T-cell (primary cell): ENCODE data around the gene COG4. TPM values are rescaled to one million over a fixed set of nuclear protein-coding genes. Genes with fewer than 3 reads are reported as not detected.
A peak's percentile ranks its signal among the peaks of the same experiment; 100 is the strongest.

Source experiments
- ATAC-seq, 4 experiments: fragments of 200-7000 bp in 3 of 4; fragments of 150-1000 bp in 1 of 4; cut with Tn5 transposase; replicated peaks in 1 of 4; 1 replicate in 3 of 4; 2 replicates in 1 of 4; pipeline ENCODE4 v1.10.0; 2021; ENCODE audit warnings: moderate library complexity in 3 of 4, mild to moderate bottlenecking in 2 of 4, moderate number of reproducible peaks in 1 of 4
- CTCF ChIA-PET, 2 donors: fragments of 300-600 bp; sonication (Branson Sonifier 250); formaldehyde crosslinking; loops; one replicate each; lab custom pipeline; 2022; ENCODE audit warnings: antibody characterized with exemption in 2 of 2; lab: Charles Lee
- POLR2A ChIA-PET, 2 donors: fragments of 300-600 bp; sonication (Branson Sonifier 250); formaldehyde crosslinking; loops; one replicate each; lab custom pipeline; 2022; ENCODE audit warnings: antibody characterized with exemption in 2 of 2; lab: Charles Lee
- DNase-seq, 35 experiments: peaks; one replicate each; pipeline versions ENCODE4 v3.0.0 to v3.0.0-alpha.2; 2013 to 2023
- H3K27ac ChIP-seq: one replicate; pipeline ENCODE4 v1.5.1; 2013; ENCODE audit warnings: low read length
- H3K27me3 ChIP-seq, 2 experiments: replicated peaks in 1 of 2; 1 replicate in 1 of 2; 2 replicates in 1 of 2; pipeline versions ENCODE4 v1.6.1 to v1.7.0; 2013; ENCODE audit warnings: low read length in 1 of 2, mixed read lengths in 1 of 2; ENCODE audit not compliant: control insufficient read depth in 2 of 2, insufficient read depth in 2 of 2; ENCODE audit errors: extremely low read depth in 1 of 2
- H3K36me3 ChIP-seq, 2 donors: 1 replicate in 1 of 2; 2 replicates in 1 of 2; pipeline versions ENCODE4 v1.6.1 to v1.7.0; 2013; ENCODE audit warnings: low read length in 1 of 2; ENCODE audit not compliant: control insufficient read depth in 2 of 2, insufficient read depth in 1 of 2; ENCODE audit errors: extremely low read depth in 1 of 2
- H3K4me1 ChIP-seq, 2 experiments: 1 replicate in 1 of 2; 2 replicates in 1 of 2; pipeline versions ENCODE4 v1.6.1 to v1.7.0; 2013; ENCODE audit warnings: low read length in 2 of 2, mixed read lengths in 1 of 2; ENCODE audit not compliant: insufficient read depth in 2 of 2, control insufficient read depth in 1 of 2; ENCODE audit errors: extremely low read depth in 1 of 2
- H3K4me3 ChIP-seq, 2 donors: 1 replicate in 1 of 2; 2 replicates in 1 of 2; pipeline versions ENCODE4 v1.5.1 to v1.7.0; 2013; ENCODE audit warnings: mild to moderate bottlenecking in 2 of 2, low read length in 1 of 2, moderate library complexity in 1 of 2; ENCODE audit not compliant: control insufficient read depth in 1 of 2; ENCODE audit errors: extremely low read depth in 1 of 2
- H3K9me3 ChIP-seq: 2 replicates; pipeline ENCODE4 v1.7.0; 2013
- H3K27ac Mint-ChIP-seq, 2 donors: one replicate each; pipeline ENCODE4 v1.8.0; 2020 to 2021; ENCODE audit warnings: mild to moderate bottlenecking in 2 of 2, mixed read lengths in 2 of 2
- H3K27me3 Mint-ChIP-seq, 2 donors: one replicate each; pipeline ENCODE4 v1.8.0; 2021 to 2022; ENCODE audit warnings: mixed read lengths in 2 of 2
- H3K36me3 Mint-ChIP-seq: one replicate; pipeline ENCODE4 v1.8.0; 2021; ENCODE audit warnings: mixed read lengths
- H3K4me1 Mint-ChIP-seq, 3 donors: one replicate each; pipeline ENCODE4 v1.8.0; 2020 to 2022; ENCODE audit warnings: mixed read lengths in 3 of 3, mild to moderate bottlenecking in 1 of 3
- H3K4me3 Mint-ChIP-seq, 3 donors: one replicate each; pipeline ENCODE4 v1.8.0; 2020 to 2022; ENCODE audit warnings: mild to moderate bottlenecking in 3 of 3, mixed read lengths in 3 of 3, moderate library complexity in 3 of 3
- H3K9me3 Mint-ChIP-seq, 3 donors: one replicate each; pipeline ENCODE4 v1.8.0; 2020 to 2022; ENCODE audit warnings: mixed read lengths in 3 of 3
- WGBS: methylation state at CpG from one replicate; pipeline ENCODE4 v1.1.5; 2013; ENCODE audit warnings: missing lambda C conversion rate; ENCODE audit not compliant: insufficient coverage; 5-methylcytosine and 5-hydroxymethylcytosine counted together
- total RNA-seq, 35 experiments: library from RNA in 6 of 35; stranded (reverse) in 6 of 35; fragments of 120-200 nt in 1 of 35; gene quantifications; one replicate each; pipeline versions ENCODE4 v1.2.1 to v1.2.4 and lab custom pipeline; 2013 to 2026

Gene COG4
- total RNA-seq, 5 donors from 2014 or later (not counting 1 experiment from before 2014, with no cell fraction given) = 49.5 to 70.6 (median 60.6) TPM

GRCh38 chr16:70430667-70431536, 92.5 kb downstream of the COG4 start:
- no peaks in the 10 kb centered on the region for H3K9me3 ChIP-seq
- H3K36me3 Mint-ChIP-seq = peaks cover 12% of the 10 kb centered on the region
- H3K27ac ChIP-seq = peak overlapping the region; percentile 84
- H3K36me3 ChIP-seq = peaks cover 4 to 8% of the 10 kb centered on the region in 2 donors
- CTCF ChIA-PET = no interaction called here
- peak overlapping the region; percentile 84 to 90 for H3K27ac Mint-ChIP-seq
- H3K4me1 Mint-ChIP-seq = peaks cover 63 to 70% (median 65%) of the 10 kb centered on the region in 3 donors
- WGBS = 26% methylated on average over 4 of the region's 11 CpGs
- POLR2A ChIA-PET = interaction anchor here in 1 of 2 donors (0.6 kb wide), 1 partner anchor 69 kb away, joined by 3 read pairs; no protein-coding TSS in a partner anchor
- peak overlapping the region; percentile 34 to 83 (median 37) for H3K4me3 Mint-ChIP-seq
- ATAC-seq (peak; percentile 75 to 95 (median 78)), DNase-seq (peak in 33 of 35 experiments; percentile 47 to 84 (median 67))
- H3K9me3 Mint-ChIP-seq = no peaks in the 10 kb centered on the region
- no peaks in the 10 kb centered on the region for H3K27me3 Mint-ChIP-seq
- peak overlapping the region; percentile 7 to 42 for H3K4me3 ChIP-seq
- peaks cover 31 to 70% of the 10 kb centered on the region in 2 experiments for H3K4me1 ChIP-seq
- no peaks in the 10 kb centered on the region for H3K27me3 ChIP-seq

Other genes with a start within 250 kb of the COG4 start
- gene AARS1, start 234.0 kb downstream of the COG4 start, total RNA-seq = 100 to 1,000 TPM in 3 of 5 donors, 10 to 100 TPM in 2; 23.6 to 131 (median 117) TPM
- gene DDX19B, start 224.4 kb downstream of the COG4 start, total RNA-seq = 10 to 100 TPM; 26.4 to 37.4 (median 33.2) TPM
- gene DDX19A, start 176.7 kb downstream of the COG4 start, total RNA-seq = 10 to 100 TPM; 41.8 to 56.4 (median 49.4) TPM
- gene ST3GAL2, start 84.5 kb downstream of the COG4 start, total RNA-seq = 10 to 100 TPM; 18.9 to 35.1 (median 30.2) TPM
- gene FCSK, start 69.0 kb downstream of the COG4 start, total RNA-seq = 10 to 100 TPM; 28.7 to 43.4 (median 37.9) TPM
- gene SF3B3, start 262 bp upstream of the COG4 start, total RNA-seq = 100 to 1,000 TPM; 202 to 291 (median 264) TPM
- gene IL34, start 123.0 kb upstream of the COG4 start, total RNA-seq = under 1 TPM in 3 of 5 donors, not detected in 2; 0.20 to 0.53 (median 0.45) TPM
- gene MTSS2, start 162.5 kb upstream of the COG4 start, total RNA-seq = 1 to 10 TPM; 2.2 to 7.1 (median 5.1) TPM